ENCODE measurements around the gene NHEJ1. TPM values are rescaled to one million over a fixed set of nuclear protein-coding genes. Genes with fewer than 3 reads are reported as not detected.

The NHEJ1 gene
- total RNA-seq, 1 donor from 2014 or later, result 17.7 TPM

- Mint-ChIP-seq H3K27ac (no peak overlapping the region), H3K4me1 (ENCODE audit: low read depth) (no peaks in the 10 kb centered on the region), H3K9me3 (ENCODE audit: low read depth) (no peaks in the 10 kb centered on the region), H3K4me3 (ENCODE audit: low read depth) (no peak overlapping the region), H3K36me3 (ENCODE audit: insufficient read depth) (no peaks in the 10 kb centered on the region), H3K27me3 (peaks cover 53% of the 10 kb centered on the region)
- no peak for DNase-seq (ENCODE audit: low spot score, unreplicated experiment)
- no peak for TF ChIP-seq CTCF (IDR thresholded peaks at IDR 0.05; ENCODE audit: unreplicated experiment)
These were observed 131.4 kb downstream of the NHEJ1 start for GRCh38 chr2:219028996-219029828.

- no peaks in the 10 kb centered on the region for H3K9me3 Mint-ChIP-seq (ENCODE audit: low read depth)
- no peaks in the 10 kb centered on the region for H3K4me1 Mint-ChIP-seq (ENCODE audit: low read depth)
- DNase-seq (ENCODE audit: low spot score, unreplicated experiment), result no peak
- peaks cover 48% of the 10 kb centered on the region for H3K27me3 Mint-ChIP-seq
- no peak for TF ChIP-seq CTCF (IDR thresholded peaks at IDR 0.05; ENCODE audit: unreplicated experiment)
- H3K36me3 Mint-ChIP-seq (ENCODE audit: insufficient read depth), result no peaks in the 10 kb centered on the region
- H3K4me3 Mint-ChIP-seq (ENCODE audit: low read depth), result no peak overlapping the region
- no peak overlapping the region for H3K27ac Mint-ChIP-seq
These were observed 132.5 kb downstream of the NHEJ1 start for GRCh38 chr2:219028141-219028540.

GRCh38 chr2:219027511-219028055, 133.0 kb downstream of the NHEJ1 start:
- DNase-seq (ENCODE audit: low spot score, unreplicated experiment), result no peak
- no peak overlapping the region for H3K27ac Mint-ChIP-seq
- H3K4me3 Mint-ChIP-seq (ENCODE audit: low read depth), result no peak overlapping the region
- H3K4me1 Mint-ChIP-seq (ENCODE audit: low read depth), result no peaks in the 10 kb centered on the region
- H3K27me3 Mint-ChIP-seq, result peaks cover 50% of the 10 kb centered on the region
- no peaks in the 10 kb centered on the region for H3K36me3 Mint-ChIP-seq (ENCODE audit: insufficient read depth)
- no peak for TF ChIP-seq CTCF (IDR thresholded peaks at IDR 0.05; ENCODE audit: unreplicated experiment)
- no peaks in the 10 kb centered on the region for H3K9me3 Mint-ChIP-seq (ENCODE audit: low read depth)

- Mint-ChIP-seq H3K27ac (no peak overlapping the region), H3K4me3 (ENCODE audit: low read depth) (no peak overlapping the region), H3K4me1 (ENCODE audit: low read depth) (no peaks in the 10 kb centered on the region), H3K9me3 (ENCODE audit: low read depth) (no peaks in the 10 kb centered on the region), H3K27me3 (peaks cover 45% of the 10 kb centered on the region), H3K36me3 (ENCODE audit: insufficient read depth) (no peaks in the 10 kb centered on the region)
- TF ChIP-seq CTCF (IDR thresholded peaks at IDR 0.05; ENCODE audit: unreplicated experiment), result no peak
- no peak for DNase-seq (ENCODE audit: low spot score, unreplicated experiment)
These were observed 133.7 kb downstream of the NHEJ1 start for GRCh38 chr2:219026946-219027345.

- H3K4me3 Mint-ChIP-seq (ENCODE audit: low read depth), result no peak overlapping the region
These were observed 134.7 kb downstream of the NHEJ1 start for GRCh38 chr2:219025637-219026585.

More at GRCh38 chr2:219025637-219026585, 134.7 kb downstream of the NHEJ1 start:
- no peaks in the 10 kb centered on the region for H3K4me1 Mint-ChIP-seq (ENCODE audit: low read depth)
- peaks cover 45% of the 10 kb centered on the region for H3K27me3 Mint-ChIP-seq
- H3K9me3 Mint-ChIP-seq (ENCODE audit: low read depth), result no peaks in the 10 kb centered on the region
- H3K27ac Mint-ChIP-seq, result no peak overlapping the region
- TF ChIP-seq CTCF (IDR thresholded peaks at IDR 0.05; ENCODE audit: unreplicated experiment), result no peak
- H3K36me3 Mint-ChIP-seq (ENCODE audit: insufficient read depth), result no peaks in the 10 kb centered on the region
- DNase-seq (ENCODE audit: low spot score, unreplicated experiment), result no peak

All from progenitor cell of endocrine pancreas (in vitro differentiated cells).